Measurements from ENCODE around the gene MEGF6.

Gene MEGF6

DNA sequence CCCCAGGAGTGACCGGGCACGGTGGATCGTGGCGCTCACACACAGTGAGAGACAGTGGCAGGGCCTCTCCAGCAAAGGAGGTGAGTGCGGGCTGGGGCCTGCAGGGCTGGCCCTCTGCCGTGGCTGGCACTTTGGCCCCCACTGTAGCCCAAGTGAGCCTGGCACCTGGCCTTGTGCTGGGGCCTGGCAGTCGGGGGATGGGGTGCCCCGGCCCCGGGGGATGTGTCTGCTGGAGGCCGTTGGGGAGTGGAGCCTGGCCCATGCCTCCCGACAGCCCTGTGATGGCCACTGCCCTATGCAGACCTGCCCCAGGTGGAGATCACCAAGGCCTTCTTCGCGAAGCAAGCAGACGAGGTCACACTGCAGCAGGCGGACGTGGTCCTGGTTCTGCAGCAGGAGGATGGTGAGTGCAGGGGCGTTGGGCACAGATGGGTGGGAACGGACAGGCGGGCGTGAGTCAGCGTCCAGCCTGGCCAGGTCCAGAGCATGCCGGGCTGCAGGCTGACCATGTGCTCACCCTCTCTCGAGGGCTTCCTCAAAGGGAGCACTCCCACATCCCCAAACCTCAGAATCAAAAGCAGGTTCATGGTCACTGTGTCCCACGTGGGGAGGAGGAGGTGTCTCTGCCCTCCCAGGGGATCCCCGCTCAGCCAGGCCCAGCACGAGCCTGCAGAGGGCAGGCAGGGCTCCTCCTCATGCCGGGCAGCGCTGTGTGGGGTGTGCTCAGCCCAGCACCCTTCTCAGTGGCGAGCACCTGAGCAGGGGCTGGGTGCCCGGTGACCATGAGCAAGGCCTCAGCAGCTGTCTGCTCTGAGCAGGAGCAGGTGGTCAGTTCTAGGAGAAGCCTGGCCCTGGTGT, 131.6 kb downstream of the MEGF6 start:
- H3K36me3 ChIP-seq, result peaks cover 13% of the 10 kb centered on the region; the same call in 1 of the 2 replicates

DNA sequence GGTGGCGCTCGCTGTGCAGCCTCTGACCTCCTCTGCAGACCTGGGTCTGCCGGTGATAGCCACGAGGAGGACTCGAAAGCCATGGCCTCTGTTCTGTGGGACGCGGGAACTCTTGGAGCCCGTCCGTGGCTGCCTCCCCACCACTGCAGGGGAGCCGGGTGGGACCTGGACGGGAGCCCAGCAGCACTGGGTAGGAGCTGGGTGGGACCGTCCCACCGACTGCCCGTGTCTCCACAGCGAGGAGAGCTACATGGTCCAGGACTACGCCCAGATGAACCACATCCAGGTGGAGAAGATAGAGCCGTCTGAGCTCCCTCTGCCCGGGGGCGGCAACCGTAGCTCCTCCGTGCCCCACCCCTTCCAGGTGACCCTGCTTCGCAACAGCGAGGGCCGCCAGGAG, 133.1 kb downstream of the MEGF6 start:
- no peak overlapping the region for H3K4me3 ChIP-seq (ENCODE audit: low read depth, low read length)
- peaks cover 25% of the 10 kb centered on the region for H3K36me3 ChIP-seq
- no peak for DNase-seq

More for the DNA sequence above, 131.6 kb downstream of the MEGF6 start:
- H3K4me3 ChIP-seq (ENCODE audit: low read depth, low read length), result no peak overlapping the region
- no peaks in the 10 kb centered on the region for H3K27me3 ChIP-seq (ENCODE audit: insufficient read depth, low read depth, severe bottlenecking)
- no peak for DNase-seq
- TF ChIP-seq, protein P1, sequence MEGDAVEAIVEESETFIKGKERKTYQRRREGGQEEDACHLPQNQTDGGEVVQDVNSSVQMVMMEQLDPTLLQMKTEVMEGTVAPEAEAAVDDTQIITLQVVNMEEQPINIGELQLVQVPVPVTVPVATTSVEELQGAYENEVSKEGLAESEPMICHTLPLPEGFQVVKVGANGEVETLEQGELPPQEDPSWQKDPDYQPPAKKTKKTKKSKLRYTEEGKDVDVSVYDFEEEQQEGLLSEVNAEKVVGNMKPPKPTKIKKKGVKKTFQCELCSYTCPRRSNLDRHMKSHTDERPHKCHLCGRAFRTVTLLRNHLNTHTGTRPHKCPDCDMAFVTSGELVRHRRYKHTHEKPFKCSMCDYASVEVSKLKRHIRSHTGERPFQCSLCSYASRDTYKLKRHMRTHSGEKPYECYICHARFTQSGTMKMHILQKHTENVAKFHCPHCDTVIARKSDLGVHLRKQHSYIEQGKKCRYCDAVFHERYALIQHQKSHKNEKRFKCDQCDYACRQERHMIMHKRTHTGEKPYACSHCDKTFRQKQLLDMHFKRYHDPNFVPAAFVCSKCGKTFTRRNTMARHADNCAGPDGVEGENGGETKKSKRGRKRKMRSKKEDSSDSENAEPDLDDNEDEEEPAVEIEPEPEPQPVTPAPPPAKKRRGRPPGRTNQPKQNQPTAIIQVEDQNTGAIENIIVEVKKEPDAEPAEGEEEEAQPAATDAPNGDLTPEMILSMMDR (IDR thresholded peaks at IDR 0.05; ENCODE audit: low read depth, low read length), result no peak
- no peaks in the 10 kb centered on the region for H3K9me3 ChIP-seq (ENCODE audit: severe bottlenecking)
- H3K27ac ChIP-seq, result no peak overlapping the region

DNA sequence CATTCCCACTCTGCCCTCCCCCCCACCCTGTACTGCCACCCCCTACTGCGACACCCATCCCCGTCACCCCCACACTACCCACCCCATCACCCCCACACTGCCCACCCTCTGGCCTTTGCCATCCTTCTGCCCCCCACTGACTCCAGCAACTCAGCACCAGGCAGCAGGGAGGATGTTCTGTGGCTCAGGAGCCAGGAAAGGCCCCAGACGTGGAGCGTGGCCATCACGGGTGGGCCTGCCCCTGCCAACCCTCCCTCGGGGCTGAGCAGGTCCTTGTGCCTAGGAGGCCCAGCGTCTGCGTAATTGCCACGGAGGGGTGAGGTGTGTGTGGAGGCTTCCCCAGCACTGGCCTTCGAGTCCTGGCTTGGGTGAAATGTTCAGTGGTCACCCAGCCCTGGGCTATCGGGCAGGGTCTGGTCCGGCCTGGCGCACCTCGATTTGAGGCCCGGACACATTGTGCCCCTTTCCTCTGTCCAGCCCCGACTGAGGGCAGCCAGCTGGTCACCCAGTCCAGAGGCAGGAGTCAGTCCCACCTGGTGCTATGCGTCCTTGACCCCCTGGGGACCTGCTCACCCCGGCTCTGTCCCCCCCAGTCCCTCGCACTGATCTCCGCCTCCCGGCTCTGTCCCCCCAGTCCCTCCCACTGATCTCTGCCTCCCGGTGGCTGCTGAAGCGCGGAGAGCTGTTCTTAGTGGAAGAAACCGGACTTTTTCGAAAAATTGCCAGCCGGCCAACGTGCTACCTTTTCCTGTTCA, 133.9 kb downstream of the MEGF6 start:
- TF ChIP-seq, protein P1 (IDR thresholded peaks at IDR 0.05; ENCODE audit: low read depth, low read length), result no peak
- H3K27ac ChIP-seq, result no peak overlapping the region
- no peak overlapping the region for H3K4me3 ChIP-seq (ENCODE audit: low read depth, low read length)
- no peaks in the 10 kb centered on the region for H3K27me3 ChIP-seq (ENCODE audit: insufficient read depth, low read depth, severe bottlenecking)
- DNase-seq, result no peak
- H3K9me3 ChIP-seq (ENCODE audit: severe bottlenecking), result no peaks in the 10 kb centered on the region
- peaks cover 29% of the 10 kb centered on the region for H3K36me3 ChIP-seq

More for the DNA sequence above, 133.1 kb downstream of the MEGF6 start:
- TF ChIP-seq, protein P1 (IDR thresholded peaks at IDR 0.05; ENCODE audit: low read depth, low read length), result no peak
- no peaks in the 10 kb centered on the region for H3K27me3 ChIP-seq (ENCODE audit: insufficient read depth, low read depth, severe bottlenecking)
- no peaks in the 10 kb centered on the region for H3K9me3 ChIP-seq (ENCODE audit: severe bottlenecking)
- H3K27ac ChIP-seq, result no peak overlapping the region

DNA sequence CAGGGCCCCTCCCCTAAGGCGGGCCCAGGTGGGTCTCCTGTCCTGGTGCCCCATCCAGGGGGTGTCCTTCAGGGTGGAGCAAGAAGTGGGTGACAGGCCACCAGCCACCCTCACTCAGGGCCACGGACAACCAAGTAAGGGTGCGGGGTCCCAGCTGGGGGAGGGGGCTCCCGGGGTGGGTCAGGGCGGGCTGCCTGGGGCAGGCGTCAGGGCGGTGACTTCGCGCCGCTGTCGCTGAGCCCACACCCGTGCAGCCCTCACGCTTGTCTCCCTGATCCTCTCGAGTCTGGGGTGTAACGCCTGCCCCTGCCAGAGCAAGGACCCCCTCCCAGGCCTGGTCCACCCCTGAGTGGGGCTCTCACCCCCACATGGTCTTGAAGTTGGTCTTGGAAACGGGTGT, 134.6 kb downstream of the MEGF6 start:
- Histone ChIP-seq H3K4me3 (ENCODE audit: low read depth, low read length) (no peak overlapping the region), H3K27ac (no peak overlapping the region), H3K36me3 (peaks cover 29% of the 10 kb centered on the region), H3K27me3 (ENCODE audit: insufficient read depth, low read depth, severe bottlenecking) (no peaks in the 10 kb centered on the region), H3K9me3 (ENCODE audit: severe bottlenecking) (no peaks in the 10 kb centered on the region)
- DNase-seq, result no peak
- TF ChIP-seq, protein P1 (IDR thresholded peaks at IDR 0.05; ENCODE audit: low read depth, low read length), result no peak

DNA sequence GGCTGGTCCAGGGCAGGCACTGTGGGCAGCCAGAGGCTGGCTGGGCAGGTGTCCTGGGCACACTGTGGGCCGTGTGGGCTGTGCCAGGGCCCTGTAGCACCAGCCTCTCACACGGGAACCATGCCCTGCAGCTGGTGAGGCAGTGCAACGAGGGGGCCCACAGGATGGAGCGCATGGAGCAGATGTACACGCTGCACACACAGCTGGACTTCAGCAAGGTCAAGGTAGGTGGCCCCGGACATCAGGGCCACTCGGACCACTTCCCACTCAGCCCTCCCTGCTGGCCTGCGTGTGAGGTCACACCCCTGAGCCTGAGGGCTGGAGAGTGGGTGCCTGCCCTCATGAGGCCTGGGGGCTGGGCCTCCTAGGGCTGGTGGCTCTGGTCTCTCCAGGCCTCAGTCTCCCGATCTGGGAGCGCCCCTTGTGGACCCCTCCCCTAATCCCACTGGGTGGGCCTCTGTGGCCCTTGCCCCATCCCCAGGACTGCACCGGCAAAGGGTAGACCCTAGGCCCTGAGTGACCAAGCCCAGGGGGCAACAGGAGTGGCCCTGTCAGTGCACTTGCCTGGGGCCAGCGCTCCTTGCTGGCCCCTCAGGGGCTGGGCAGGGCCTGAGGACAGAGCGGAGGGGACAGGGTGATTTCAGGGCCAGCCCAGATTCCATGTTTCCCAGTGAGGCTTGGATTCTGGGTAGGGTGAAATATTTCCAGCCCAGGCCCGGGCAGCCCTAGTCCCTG, 135.3 kb downstream of the MEGF6 start:
- no peak for DNase-seq
- Histone ChIP-seq H3K27me3 (ENCODE audit: insufficient read depth, low read depth, severe bottlenecking) (no peaks in the 10 kb centered on the region), H3K4me3 (ENCODE audit: low read depth, low read length) (no peak overlapping the region), H3K27ac (no peak overlapping the region), H3K9me3 (ENCODE audit: severe bottlenecking) (no peaks in the 10 kb centered on the region), H3K36me3 (peaks cover 29% of the 10 kb centered on the region)
- TF ChIP-seq, protein P1 (IDR thresholded peaks at IDR 0.05; ENCODE audit: low read depth, low read length), result no peak

All from WERI-Rb-1 (cell line).